HG03469 (cell line): ENCODE measurements around the gene UBAC1.
A peak's percentile ranks its signal among the peaks of the same experiment; 100 is the strongest.

ENCODE experiments used
- ATAC-seq: cut with Tn5 transposase; IDR thresholded peaks from one replicate; pipeline ENCODE4 v1.9.1; 2021; ENCODE audit warnings: mild to moderate bottlenecking, moderate library complexity, moderate number of reproducible peaks; ENCODE audit not compliant: unreplicated experiment

The UBAC1 gene

GRCh38 chr9:135961277-135961715 lies at the start of gene UBAC1:
Gene UBAC1, minus strand, starts transcription at chr9:135961373. Its CDS starts 211 bp downstream, at chr9:135961162.
- peak; percentile 85 for ATAC-seq

- no peak for ATAC-seq
These were observed 49.6 kb upstream of the UBAC1 start for GRCh38 chr9:136010615-136011361.

- ATAC-seq, result no peak
These were observed 49.0 kb upstream of the UBAC1 start for GRCh38 chr9:136010176-136010575.

GRCh38 chr9:136009516-136009915 lies 48.3 kb upstream of the UBAC1 start:
- no peak for ATAC-seq

GRCh38 chr9:136008693-136008997 lies 47.5 kb upstream of the UBAC1 start:
- ATAC-seq, result no peak

GRCh38 chr9:136007934-136008692 lies 46.9 kb upstream of the UBAC1 start:
- no peak for ATAC-seq

GRCh38 chr9:136007276-136007933 lies 46.2 kb upstream of the UBAC1 start:
- no peak for ATAC-seq

- no peak for ATAC-seq
These were observed 45.0 kb upstream of the UBAC1 start for GRCh38 chr9:136006169-136006568.

GRCh38 chr9:136004712-136005111 lies 43.5 kb upstream of the UBAC1 start:
- ATAC-seq, result no peak

- ATAC-seq, result no peak
These were observed 43.0 kb upstream of the UBAC1 start for GRCh38 chr9:136004219-136004618.

- no peak for ATAC-seq
These were observed 42.4 kb upstream of the UBAC1 start for GRCh38 chr9:136003411-136004218.

GRCh38 chr9:136002881-136003280 lies 41.7 kb upstream of the UBAC1 start:
- no peak for ATAC-seq

GRCh38 chr9:136002215-136002614 lies 41.0 kb upstream of the UBAC1 start:
- ATAC-seq, result no peak

GRCh38 chr9:136001231-136001630 lies 40.1 kb upstream of the UBAC1 start:
- ATAC-seq, result no peak

- no peak for ATAC-seq
These were observed 37.4 kb upstream of the UBAC1 start for GRCh38 chr9:135998410-135999071.

- ATAC-seq, result no peak
These were observed 36.8 kb upstream of the UBAC1 start for GRCh38 chr9:135998016-135998380.

GRCh38 chr9:135997090-135998015 lies 36.2 kb upstream of the UBAC1 start:
- no peak for ATAC-seq

GRCh38 chr9:135995816-135996215 lies 34.6 kb upstream of the UBAC1 start:
- no peak for ATAC-seq

- ATAC-seq, result no peak
These were observed 33.5 kb upstream of the UBAC1 start for GRCh38 chr9:135994501-135995192.
